GM19467 (cell line): ENCODE measurements around the gene MRPS27.

Source experiments
- ATAC-seq: cut with Tn5 transposase; IDR thresholded peaks from one replicate; pipeline ENCODE4 v1.9.1; 2021; ENCODE audit warnings: mild to moderate bottlenecking, moderate library complexity; ENCODE audit not compliant: unreplicated experiment

Gene MRPS27

GRCh38 chr5:72319976-72320752, at the start of gene MRPS27, which contains the start of gene PTCD2:
Gene MRPS27, minus strand, starts transcription at chr5:72320240. Its CDS starts 19 bp downstream, at chr5:72320221.
Gene PTCD2, plus strand, starts transcription at chr5:72320373. Its CDS starts 10 bp downstream, at chr5:72320383.
- ATAC-seq: peak; percentile 98

GRCh38 chr5:72369711-72370110, 49.7 kb upstream of the MRPS27 start:
- no peak for ATAC-seq

- ATAC-seq: no peak
These were observed 49.3 kb upstream of the MRPS27 start for GRCh38 chr5:72369301-72369700.

- ATAC-seq: no peak
These were observed 48.2 kb upstream of the MRPS27 start for GRCh38 chr5:72368271-72368670.

GRCh38 chr5:72366324-72366976, 46.4 kb upstream of the MRPS27 start:
- peak; percentile 85 for ATAC-seq

- no peak for ATAC-seq
These were observed 44.9 kb upstream of the MRPS27 start for GRCh38 chr5:72364951-72365350.

- ATAC-seq: no peak
These were observed 44.1 kb upstream of the MRPS27 start for GRCh38 chr5:72364171-72364570.

GRCh38 chr5:72363166-72363802, 43.2 kb upstream of the MRPS27 start:
- no peak for ATAC-seq

- no peak for ATAC-seq
These were observed 39.8 kb upstream of the MRPS27 start for GRCh38 chr5:72359886-72360285.

- ATAC-seq: no peak
These were observed 38.9 kb upstream of the MRPS27 start for GRCh38 chr5:72358925-72359324.

- no peak for ATAC-seq
These were observed 36.3 kb upstream of the MRPS27 start for GRCh38 chr5:72356361-72356760.

- ATAC-seq: no peak
These were observed 35.8 kb upstream of the MRPS27 start for GRCh38 chr5:72355706-72356299.

GRCh38 chr5:72353046-72353445, 33.0 kb upstream of the MRPS27 start:
- ATAC-seq: no peak

GRCh38 chr5:72352616-72353015, 32.6 kb upstream of the MRPS27 start:
- no peak for ATAC-seq

- ATAC-seq: no peak
These were observed 31.3 kb upstream of the MRPS27 start for GRCh38 chr5:72351376-72351775.

- ATAC-seq: no peak
These were observed 27.8 kb upstream of the MRPS27 start for GRCh38 chr5:72347801-72348308.

- no peak for ATAC-seq
These were observed 26.4 kb upstream of the MRPS27 start for GRCh38 chr5:72346398-72346797.

- no peak for ATAC-seq
These were observed 18.7 kb upstream of the MRPS27 start for GRCh38 chr5:72338689-72339209.

GRCh38 chr5:72337159-72337558, 17.1 kb upstream of the MRPS27 start:
- ATAC-seq: no peak

GRCh38 chr5:72330712-72331111, 10.7 kb upstream of the MRPS27 start:
- no peak for ATAC-seq

GRCh38 chr5:72328172-72328571, 8.1 kb upstream of the MRPS27 start:
- ATAC-seq: no peak
